KBM-7 (cell line): ENCODE measurements around the gene PNPLA5.

Source experiments
- DNase-seq: peaks from one replicate; pipeline ENCODE4 v3.0.0-alpha.2; 2015
- in situ Hi-C: fragments of 300-500 bp; cut with MboI; formaldehyde crosslinking; loops from 2 replicates; pipeline ENCODE4 v1.14.3; 2020; ENCODE audit warnings: low sequenced_read_pairs, low pct_unique_long_range_greater_than_20kb, mixed read lengths

The PNPLA5 gene

GRCh38 chr22:43845981-43846380 is 45.8 kb downstream of the PNPLA5 start:
- in situ Hi-C loops, result no loop called here
- no peak for DNase-seq

- DNase-seq, result no peak
- in situ Hi-C loops, result no loop called here
Observed at GRCh38 chr22:43844560-43845545, 47.0 kb downstream of the PNPLA5 start.

GRCh38 chr22:43843783-43844530 is 47.9 kb downstream of the PNPLA5 start:
- DNase-seq, result no peak
- in situ Hi-C loops, result no loop called here

GRCh38 chr22:43841742-43842141 is 50.1 kb downstream of the PNPLA5 start:
- in situ Hi-C loops, result no loop called here
- no peak for DNase-seq

- in situ Hi-C loops, result no loop called here
- DNase-seq, result no peak
Observed at GRCh38 chr22:43840851-43841250, 51.0 kb downstream of the PNPLA5 start.

GRCh38 chr22:43840431-43840830 is 51.4 kb downstream of the PNPLA5 start:
- DNase-seq, result no peak

GRCh38 chr22:43839781-43840180 is 52.0 kb downstream of the PNPLA5 start:
- in situ Hi-C loops, result no loop called here
- no peak for DNase-seq

More at GRCh38 chr22:43840431-43840830, 51.4 kb downstream of the PNPLA5 start:
- in situ Hi-C loops, result no loop called here

- in situ Hi-C loops, result no loop called here
Observed at GRCh38 chr22:43838571-43839307, 53.1 kb downstream of the PNPLA5 start.

GRCh38 chr22:43838161-43838560 is 53.7 kb downstream of the PNPLA5 start:
- in situ Hi-C loops, result no loop called here

More at GRCh38 chr22:43838571-43839307, 53.1 kb downstream of the PNPLA5 start:
- DNase-seq, result no peak

GRCh38 chr22:43837666-43838065 is 54.1 kb downstream of the PNPLA5 start:
- no peak for DNase-seq
- in situ Hi-C loops, result no loop called here

More at GRCh38 chr22:43838161-43838560, 53.7 kb downstream of the PNPLA5 start:
- no peak for DNase-seq

- in situ Hi-C loops, result no loop called here
- no peak for DNase-seq
Observed at GRCh38 chr22:43835736-43836135, 56.1 kb downstream of the PNPLA5 start.

- in situ Hi-C loops, result no loop called here
Observed at GRCh38 chr22:43835166-43835565, 56.6 kb downstream of the PNPLA5 start.

GRCh38 chr22:43833286-43834240 is 58.2 kb downstream of the PNPLA5 start:
- no peak for DNase-seq
- in situ Hi-C loops, result no loop called here

More at GRCh38 chr22:43835166-43835565, 56.6 kb downstream of the PNPLA5 start:
- DNase-seq, result no peak

GRCh38 chr22:43832393-43833265 is 59.2 kb downstream of the PNPLA5 start:
- no peak for DNase-seq
- in situ Hi-C loops, result no loop called here

GRCh38 chr22:43831561-43832392 is 60.0 kb downstream of the PNPLA5 start:
- no peak for DNase-seq
- in situ Hi-C loops, result no loop called here

GRCh38 chr22:43830931-43831560 is 60.8 kb downstream of the PNPLA5 start:
- no peak for DNase-seq

More at GRCh38 chr22:43830931-43831560, 60.8 kb downstream of the PNPLA5 start:
- in situ Hi-C loops, result no loop called here
